Right ventricle myocardium inferior (tissue), 1 donor: ENCODE measurements around the gene NGEF. TPM values are rescaled to one million over a fixed set of nuclear protein-coding genes. Genes with fewer than 3 reads are reported as not detected.

Experiments
- ATAC-seq: fragments of 200-7000 bp; cut with Tn5 transposase; one replicate; pipeline ENCODE4 v1.9.1; 2020; ENCODE audit warnings: mild to moderate bottlenecking, moderate library complexity
- DNase-seq: peaks from one replicate; pipeline ENCODE4 v3.0.0; 2021; ENCODE audit errors: missing footprints
- intact Hi-C: fragments of 100-400 bp; cut with DNase I; formaldehyde crosslinking; loops from one replicate; pipeline ENCODE4 v1.11.0; 2022
- total RNA-seq: library from RNA; stranded (reverse); fragmentation: NEBNext Ultra II Directional; extraction: Animal tissue kit (Norgen Biotek cat#: 25700); gene quantifications from one replicate; pipeline ENCODE4 v1.2.1, GENCODE V29; 2021
- donor health status: DM: no; HTN: yes; CAD: no; lungs with severe emphysema.

NGEF gene
- total RNA-seq, 1 donor from 2014 or later, result 0.51 TPM

DNA sequence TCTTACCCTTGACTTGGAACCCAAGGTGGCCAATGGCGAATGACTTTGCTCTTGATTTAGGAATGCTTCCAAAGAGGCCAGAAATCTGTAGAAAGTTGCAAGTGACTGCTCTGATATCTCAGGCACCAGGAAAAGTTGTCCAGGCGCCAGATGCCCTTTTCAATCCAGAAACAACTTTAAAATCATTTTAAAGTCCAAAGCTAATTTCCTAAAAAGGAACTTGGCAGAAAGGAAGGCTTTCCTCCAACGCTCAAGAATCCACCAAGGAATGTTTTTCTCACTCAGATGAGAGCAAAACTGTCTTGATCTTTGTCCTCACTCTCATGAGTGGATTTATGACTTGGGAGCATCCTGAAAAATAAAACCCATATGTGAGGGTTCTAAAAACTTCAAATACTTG is 5.3 kb downstream of the NGEF start:
- intact Hi-C loops, result no loop called here
- DNase-seq, result no peak
- no peak for ATAC-seq

DNA sequence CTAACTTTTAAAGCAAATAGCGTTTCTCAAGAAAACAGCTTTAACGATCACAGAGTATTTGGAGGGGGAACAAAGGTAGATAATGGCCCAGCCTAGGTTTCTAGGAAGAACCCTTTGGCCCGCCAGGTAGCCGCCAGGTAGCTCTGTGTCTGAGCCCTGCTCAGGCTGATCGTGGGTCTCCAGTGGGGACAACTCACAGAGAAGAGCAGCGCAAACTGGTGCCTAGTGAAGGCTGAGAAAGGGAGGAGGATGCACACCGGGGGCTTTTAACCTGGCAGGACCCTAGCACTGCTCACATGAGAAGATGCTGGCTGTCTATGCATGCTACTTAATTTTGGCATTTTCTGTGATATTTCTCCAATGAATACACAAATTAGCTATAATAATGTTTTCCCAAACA is 5.8 kb downstream of the NGEF start:
- ATAC-seq (no peak), DNase-seq (no peak)
- intact Hi-C loops, result no loop called here

DNA sequence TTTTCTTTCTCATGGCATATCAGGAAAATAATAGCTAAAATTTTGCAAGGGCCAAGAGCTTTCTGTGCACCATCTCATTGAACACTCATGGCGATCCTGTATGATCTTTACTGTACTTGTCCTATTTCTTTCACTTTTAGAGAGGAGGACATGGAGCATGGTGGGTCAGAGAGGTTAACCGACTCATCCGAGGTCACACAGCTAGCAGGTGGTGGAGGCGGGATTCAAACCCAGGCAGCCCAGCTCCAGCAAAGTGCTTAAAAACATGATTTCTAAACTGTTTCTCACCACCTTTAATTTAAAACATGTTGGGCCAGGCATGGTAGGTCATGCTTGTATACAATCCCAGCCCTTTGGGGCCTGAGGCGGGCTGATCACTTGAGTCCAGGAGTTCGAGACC is 6.4 kb downstream of the NGEF start:
- intact Hi-C loops, result no loop called here
- DNase-seq (no peak), ATAC-seq (no peak)

DNA sequence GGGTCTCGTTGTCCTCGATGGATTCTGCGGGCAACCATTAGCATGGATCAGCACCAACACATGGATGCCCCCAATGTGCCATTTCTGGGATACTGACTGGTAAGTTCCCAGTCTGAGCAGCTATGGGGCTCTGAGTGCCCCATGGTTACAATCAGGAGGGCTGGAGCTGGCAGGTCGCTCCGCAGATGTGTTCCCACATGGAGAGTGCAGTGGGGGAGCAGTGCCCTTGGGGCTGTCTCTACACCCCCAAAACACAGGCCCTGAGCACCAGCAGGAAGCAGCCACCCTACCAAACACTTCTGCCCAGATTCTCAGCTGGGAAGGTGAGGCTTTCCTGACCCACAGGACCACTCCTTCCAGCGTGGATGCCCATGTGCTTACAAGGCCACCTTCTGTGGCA is 8.0 kb downstream of the NGEF start:
- no peak for DNase-seq
- intact Hi-C loops, result no loop called here
- ATAC-seq, result no peak

DNA sequence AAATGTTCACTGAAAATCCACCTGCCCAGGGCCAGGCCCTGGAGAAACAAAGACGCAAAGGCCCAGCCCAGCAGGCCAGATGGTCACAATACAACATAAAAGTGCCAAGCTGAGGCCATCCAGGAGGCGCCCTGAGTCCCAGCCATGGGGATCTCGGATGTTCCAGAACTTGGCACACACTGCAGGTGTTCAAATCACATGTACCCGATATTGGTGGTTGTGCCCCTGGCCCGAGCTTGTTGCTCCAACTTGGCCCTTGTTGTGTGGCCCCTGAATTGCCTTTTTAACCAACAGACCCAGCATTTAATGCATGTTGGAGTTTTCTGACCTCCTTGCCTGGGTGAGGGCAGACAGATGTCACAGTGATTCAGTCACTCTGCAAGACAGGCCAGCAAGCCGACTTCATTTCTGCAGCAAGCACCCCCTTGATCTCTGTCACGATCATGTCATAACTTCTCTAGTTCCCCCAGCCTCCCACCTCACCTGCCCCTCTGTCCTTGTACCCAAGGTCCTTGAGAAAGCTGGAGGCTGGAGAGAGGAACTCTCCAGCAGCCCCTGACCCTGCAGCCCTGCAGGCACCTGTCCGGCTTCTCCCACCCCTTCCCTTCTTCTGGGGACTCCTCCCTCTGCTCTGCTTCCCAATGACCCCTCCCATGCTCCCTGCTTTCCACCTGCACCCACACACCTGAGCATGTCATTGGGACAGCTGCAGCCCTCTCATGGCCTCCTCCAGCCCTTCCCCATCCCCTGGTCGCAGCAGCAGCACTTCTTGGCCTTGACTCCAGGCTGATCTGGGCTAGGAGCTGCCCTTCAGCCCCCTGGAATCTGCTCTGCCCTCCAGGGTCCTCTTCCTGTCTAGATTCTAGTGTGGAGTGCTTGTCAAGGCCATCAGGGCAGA is 9.1 kb downstream of the NGEF start:
- intact Hi-C loops, result no loop called here
- ATAC-seq (no peak), DNase-seq (no peak)

DNA sequence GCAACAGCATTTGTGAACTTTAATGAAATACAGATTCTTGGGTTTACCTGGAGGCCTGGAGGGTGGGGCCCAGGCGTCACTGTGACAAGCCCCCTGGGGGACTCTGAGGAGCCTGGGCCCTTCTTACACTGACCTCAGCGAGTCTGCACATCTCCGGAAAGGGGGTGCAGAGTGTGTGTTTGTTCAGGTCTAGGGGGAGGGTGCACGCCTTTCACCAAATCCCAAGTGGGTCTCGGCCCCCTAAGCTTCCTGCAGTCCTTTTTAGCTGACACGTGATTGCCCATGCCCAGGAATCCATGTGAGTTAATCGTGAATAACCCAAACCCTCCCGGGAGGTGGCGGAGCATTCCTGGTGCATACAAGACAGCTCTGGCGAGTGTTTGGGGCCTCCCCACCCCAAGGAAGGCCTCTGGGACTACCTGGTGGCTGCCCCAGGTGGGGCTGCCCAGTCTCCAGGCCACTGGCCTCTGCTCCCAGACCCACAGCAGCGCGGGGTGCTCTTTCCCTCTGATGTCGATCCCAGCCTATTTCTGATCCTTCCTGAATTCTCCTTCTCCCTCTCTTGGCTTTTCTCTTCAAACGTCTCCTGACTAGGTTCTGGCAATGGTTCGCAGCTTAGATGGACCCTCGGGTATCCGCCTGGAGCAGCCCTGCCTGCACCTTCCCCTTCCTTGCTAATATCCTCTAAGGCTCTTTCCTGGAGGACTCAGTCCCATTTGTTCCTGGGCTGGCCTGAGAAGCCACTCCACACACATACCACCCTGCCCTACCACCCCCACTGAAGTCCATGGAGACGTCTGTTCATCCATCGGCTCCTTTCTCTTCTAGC is 10.0 kb downstream of the NGEF start:
- ATAC-seq, result no peak
- intact Hi-C loops, result no loop called here

DNA sequence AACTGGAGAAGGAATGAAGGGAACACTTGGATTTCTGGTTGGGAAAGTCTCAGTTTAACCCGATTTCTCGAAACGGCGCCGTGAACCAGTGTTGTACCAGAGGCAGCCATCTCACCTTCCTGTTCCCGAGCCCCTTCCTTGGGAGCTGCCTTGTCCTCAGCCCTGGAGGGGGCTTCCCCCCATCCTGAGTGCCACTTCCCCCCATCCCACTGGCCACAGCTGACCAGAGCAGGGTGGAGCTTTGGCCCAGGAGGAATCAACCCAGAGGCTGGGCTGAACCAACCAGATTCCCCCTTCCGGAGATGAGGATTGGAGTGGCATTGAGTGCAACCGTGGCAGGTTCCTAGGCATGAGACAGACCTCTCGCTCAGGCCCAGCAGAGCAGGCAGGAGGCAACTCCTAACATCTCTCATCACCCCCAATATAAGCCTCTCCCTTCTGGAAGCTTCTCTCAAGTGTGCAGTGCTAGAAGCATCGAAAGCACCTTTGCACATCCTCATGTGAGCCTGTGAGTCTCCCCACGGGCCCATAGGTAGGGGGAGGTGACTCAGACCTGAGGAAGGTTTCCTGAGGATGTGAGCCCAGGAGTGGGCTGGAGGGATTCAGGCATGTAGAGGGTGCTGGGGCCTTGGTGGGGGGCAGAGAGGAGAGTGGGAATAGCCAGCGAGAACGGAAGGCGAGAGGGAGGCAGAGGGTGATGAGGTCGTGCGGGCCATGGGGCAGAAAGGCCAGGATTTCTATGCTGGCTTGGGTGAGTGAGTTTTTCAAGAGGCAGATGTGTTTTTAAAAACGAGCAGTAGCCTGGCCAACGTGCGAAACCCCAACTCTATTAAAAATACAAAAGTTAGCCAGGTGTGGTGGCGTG is 11.9 kb downstream of the NGEF start:
- intact Hi-C loops, result no loop called here
- DNase-seq (no peak), ATAC-seq (no peak)

More for the DNA sequence above, 10.0 kb downstream of the NGEF start:
- DNase-seq, result no peak

DNA sequence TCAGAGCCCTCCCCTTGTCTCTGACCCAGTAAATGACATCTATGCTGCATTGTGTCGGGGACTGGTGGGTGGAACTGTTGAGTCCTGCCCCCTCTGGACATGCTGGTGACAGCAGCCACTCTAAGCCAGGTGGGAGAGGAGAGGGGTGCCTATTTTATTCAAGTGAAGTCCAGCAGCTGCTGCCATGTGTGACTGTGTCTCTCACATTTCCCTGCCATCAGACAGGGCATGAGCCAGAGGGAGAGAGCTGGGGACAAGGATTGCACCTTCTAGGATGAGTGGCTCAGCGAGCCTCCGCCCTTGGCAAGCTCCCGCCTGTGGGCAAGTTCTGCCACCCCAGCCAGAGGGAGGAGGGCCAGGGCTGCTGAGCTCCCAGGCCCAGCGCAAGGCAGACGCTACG is 13.7 kb downstream of the NGEF start:
- DNase-seq (no peak), ATAC-seq (no peak)
- intact Hi-C loops, result no loop called here

DNA sequence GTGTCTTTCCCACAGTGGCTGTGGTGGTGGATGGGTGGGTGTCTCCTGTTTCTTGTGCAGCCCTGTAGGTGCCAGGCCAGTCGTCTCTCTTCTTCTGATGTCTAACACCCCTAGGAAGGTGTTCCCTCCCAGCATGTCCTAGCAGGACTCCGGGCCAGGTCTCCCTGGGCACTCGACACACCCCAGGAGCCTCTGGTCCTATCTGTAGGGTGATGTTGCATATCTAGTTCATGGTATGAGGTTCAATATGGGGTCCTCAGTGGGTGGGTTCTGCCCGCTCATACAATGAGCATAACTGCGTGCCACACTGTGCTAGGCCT is 14.4 kb downstream of the NGEF start:
- intact Hi-C loops, result no loop called here
- no peak for DNase-seq
- no peak for ATAC-seq

DNA sequence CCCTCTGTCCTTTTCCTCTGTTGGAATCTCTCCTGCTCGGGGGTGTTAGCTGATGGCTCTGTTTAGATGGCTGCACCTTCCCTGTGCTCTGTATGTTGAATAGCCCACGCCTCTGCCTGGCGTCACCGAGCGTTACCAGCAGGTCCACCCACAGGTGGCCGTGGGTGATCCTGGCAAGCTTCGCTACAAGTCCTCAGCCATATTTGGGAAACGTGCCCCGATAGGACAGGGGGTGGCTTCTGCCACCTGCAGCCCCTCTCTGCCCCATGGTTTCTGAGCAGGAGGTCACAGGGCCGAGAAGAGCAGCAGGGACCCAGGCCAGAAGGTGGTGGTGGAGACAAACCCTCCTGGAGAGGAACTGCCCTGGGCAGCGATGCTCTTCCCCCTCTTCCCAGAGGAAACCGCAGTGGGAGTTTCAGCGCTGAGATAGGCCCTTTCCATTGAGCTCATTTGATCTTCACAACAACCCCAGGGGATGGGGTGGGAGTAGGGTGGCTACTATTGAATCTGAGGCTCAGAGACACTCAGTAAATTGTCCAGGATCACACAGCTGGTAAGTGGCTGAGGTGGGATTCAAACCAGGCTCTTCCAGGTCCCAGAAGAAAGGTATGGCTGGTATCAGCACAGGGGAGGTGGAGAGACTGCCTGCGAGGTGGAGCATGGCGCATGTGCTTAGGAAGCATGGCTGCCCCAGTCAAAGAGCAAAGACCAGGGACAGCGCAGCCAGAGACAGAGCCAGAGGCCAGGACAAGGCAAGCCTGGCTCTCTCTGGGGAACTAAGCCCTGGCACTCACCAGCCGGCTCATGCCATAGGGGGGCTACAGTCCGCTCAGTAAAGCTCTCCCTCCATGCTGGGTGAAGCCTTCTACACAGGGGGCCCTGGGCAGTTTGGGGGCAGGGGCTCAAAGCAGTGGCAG is 15.0 kb downstream of the NGEF start:
- ATAC-seq, result no peak
- intact Hi-C loops, result no loop called here
- DNase-seq, result no peak

DNA sequence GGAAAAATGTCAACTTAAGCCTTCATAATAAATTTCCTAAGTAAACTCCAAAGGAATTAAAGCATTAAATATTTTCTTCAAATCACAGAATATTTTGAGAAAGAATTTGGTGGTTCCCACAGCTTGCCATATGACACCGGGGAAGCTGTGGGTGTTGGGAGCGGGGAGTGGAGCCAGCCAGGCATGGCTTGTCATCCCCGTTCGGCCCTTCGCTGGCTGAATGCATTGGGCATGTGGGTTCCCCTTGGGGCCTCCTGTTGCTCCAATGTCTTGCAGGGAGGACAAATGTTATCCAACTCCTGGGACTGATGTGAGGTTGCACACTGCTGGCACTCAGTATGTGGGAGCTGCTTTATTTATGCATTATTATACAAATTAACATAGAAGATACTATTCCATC is 18.6 kb downstream of the NGEF start:
- ATAC-seq (no peak), DNase-seq (no peak)
- intact Hi-C loops, result no loop called here

DNA sequence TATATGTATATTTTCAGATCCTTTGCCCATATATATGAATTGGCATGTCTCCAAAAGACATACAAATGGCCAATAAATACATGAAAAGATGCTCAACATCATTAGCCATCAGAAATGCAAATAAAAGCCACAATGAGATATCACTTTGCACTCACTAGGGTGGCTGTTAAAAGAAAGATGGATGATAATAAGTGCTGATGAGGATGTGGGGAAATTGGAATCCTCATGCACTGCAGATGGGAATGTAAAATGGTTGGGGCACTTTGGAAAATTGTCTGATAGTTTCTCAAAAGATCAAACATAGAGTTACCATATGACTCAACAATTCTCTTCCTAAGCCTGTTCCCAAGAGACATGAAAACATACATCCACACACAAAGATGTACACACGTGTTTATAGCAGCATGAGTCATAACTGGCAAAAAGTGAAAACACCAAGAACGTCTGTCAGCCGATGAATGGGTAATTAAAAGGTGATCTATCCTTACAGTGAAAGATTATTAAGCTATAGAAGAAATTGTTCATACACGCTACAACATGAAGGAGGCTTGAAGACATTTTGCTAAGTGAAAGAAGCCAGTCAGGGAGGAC is 19.7 kb downstream of the NGEF start:
- no peak for ATAC-seq
- no peak for DNase-seq

DNA sequence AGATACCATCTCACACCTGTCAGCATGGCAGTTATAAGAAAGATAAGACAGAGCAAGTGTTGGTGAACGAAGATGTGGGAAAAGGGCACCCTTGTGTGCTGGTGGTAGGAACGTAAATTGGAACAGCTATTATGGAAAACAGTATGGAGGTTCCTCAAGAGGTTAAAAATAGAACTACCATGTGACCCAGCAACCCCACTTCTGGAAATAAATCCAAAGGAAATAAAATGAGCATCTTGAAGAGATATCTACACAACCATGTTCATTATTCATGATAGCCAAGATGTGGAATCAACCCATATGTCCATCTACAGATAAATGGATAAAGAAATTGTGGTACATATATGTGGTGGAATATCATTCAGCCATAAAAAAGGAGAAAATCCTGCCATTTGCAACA is 26.9 kb downstream of the NGEF start:
- intact Hi-C loops, result no loop called here
- DNase-seq, result no peak
- ATAC-seq, result no peak

More for the DNA sequence above, 19.7 kb downstream of the NGEF start:
- intact Hi-C loops, result no loop called here

DNA sequence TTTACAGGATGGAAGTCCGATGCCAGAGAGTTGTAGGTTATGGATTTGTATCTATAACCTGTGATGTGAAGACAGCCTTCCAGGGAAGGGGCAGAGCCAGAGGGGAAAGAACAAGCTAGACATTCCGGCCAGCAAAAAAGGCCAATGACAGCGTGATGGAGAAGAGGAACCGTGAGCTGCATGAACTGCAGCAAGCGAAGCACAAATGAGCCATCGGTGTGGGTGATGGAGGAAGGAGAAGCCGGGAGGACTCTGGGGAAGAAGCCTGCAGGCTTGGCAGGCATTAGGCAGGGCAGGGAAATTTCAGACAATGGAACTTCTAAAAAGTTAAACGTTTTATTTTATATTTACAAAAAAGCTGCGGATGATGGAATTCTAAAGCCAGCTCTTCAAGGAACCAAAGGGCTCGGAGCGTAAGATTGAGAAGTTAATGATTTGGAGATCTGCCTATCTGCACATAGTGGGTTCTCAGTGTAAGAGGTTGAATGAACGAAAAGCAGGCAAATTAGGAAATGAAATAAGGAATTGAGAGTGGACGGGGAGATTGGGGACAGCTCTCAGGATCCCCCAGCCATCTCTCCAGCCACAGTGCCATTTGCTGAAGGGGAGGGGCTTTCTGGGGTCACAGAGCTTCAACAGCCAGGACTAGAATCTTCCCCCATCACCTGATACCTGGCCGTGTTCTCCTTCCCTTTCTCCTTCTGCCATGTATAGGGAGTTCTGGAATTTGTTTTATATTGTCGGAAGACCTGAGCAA is 28.4 kb downstream of the NGEF start:
- DNase-seq, result no peak
- ATAC-seq, result no peak
- intact Hi-C loops, result no loop called here

DNA sequence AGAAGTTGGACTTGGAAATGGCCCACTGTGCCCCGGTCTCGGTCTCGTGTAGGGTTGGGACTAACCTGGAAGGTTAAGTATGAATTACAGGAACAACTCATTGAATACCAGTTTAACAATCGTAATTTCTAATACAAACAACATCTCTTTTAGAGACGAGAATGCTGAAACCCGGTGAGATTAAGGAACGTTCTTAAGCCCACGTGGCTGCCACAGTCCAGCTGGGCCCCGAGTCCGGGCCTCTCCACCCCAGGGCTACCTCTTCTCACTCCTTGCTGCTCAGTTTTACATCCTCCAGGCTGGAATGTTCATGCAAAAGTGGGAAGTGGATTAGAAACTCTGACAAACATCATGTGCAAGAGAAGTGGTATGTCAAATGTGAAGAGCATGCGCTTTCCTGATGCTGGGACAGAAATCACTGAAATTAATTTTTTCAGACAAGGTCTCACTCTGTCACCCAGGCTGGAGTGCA is 29.4 kb downstream of the NGEF start:
- no peak for DNase-seq
- ATAC-seq, result no peak
- intact Hi-C loops, result no loop called here

DNA sequence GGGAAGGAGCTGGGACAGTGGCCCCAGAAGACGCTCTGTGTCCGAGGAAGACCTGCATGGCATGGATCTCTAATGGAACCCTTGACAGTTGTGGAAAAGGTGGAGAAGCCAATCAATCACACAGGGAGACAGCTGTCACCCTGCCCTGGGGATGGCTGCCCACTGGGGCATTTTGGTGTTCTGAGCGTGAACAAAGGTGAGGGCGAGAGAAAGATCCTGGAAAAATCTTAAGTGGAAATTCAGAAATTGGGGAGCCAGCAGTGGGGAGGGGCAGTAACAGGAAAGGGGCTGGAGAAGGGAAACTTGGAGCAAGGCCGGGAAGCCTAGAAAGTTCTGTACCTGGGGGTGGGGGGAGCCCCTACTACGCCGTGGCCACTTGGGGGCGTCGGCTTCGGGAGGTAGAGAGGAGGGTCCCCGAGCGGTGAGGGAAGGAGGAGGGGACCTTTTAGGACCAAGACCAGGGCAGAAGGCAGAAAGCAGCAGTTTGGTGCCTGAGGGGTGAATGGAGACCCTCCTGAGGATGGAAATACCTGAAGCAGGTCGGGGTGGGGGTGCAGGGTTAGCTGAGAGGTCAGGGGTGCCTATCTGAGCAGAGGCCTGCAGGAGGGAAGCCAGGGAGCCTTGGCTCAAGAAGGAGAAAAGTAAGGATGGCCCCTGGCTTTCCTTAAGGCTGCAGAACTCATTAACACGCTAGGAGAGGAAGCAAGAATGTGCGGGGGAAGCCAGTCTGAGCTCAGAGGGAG is 30.0 kb downstream of the NGEF start:
- DNase-seq, result no peak
- ATAC-seq, result no peak
- intact Hi-C loops, result no loop called here
